ELR (cell line): ENCODE measurements around the gene TEC.
"Not testable (repeated sequence)": the region's sequence is repeated elsewhere in the genome, so short reads cannot be mapped to it uniquely, and the experiment has no call there.

ENCODE experiments used
- DNase-seq: peaks from one replicate; pipeline ENCODE4 v3.0.0-alpha.2; 2015; ENCODE audit warnings: low read depth

The TEC gene

DNA sequence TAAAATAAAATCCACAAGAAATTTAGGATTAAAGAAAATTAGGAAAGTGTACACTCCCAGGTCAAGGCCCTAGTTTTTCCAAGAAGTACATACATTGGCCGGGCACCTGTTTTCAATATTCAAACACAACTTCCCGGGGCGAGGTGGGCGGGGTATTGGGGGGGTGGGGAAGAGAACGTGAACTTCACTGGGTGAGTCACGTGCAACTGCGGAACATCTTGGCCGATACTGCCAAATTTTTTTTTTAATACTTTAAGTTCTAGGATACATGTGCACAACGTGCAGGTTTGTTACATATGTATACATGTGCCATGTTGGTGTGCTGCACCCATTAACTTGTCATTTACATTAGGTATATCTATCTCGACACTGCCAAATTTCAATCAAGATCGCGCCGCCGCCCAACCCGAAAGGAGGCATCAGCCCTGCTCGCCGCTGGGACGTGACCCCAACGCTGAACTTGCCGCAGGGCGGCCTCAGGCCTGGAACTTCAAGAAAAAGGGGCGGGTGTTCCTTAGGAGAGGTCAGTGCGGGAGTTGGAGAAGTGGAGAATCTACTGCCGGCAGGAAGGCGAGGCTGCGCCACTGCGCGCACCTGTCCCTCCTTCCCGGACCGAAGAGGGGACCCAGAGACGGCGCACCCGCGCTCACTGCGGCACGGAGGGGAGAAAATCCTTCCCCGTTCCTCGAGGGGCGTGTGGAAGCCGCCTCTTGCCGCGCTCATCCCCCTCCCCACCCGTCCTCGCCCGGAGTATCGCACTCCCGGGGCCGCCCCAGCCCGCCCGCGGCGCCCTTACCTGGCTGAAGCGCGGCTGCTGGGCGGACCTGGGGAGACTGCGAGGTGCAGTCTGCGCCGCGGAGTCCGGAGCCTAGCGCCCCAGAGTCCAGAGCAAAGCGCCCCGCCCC is at the start of gene TEC:
Gene TEC (minus strand): TSS at position 883 of the 905 bp plus-strand sequence. CDS start 41,224 bp downstream, outside the sequence.
- DNase-seq = peak; percentile 77

DNA sequence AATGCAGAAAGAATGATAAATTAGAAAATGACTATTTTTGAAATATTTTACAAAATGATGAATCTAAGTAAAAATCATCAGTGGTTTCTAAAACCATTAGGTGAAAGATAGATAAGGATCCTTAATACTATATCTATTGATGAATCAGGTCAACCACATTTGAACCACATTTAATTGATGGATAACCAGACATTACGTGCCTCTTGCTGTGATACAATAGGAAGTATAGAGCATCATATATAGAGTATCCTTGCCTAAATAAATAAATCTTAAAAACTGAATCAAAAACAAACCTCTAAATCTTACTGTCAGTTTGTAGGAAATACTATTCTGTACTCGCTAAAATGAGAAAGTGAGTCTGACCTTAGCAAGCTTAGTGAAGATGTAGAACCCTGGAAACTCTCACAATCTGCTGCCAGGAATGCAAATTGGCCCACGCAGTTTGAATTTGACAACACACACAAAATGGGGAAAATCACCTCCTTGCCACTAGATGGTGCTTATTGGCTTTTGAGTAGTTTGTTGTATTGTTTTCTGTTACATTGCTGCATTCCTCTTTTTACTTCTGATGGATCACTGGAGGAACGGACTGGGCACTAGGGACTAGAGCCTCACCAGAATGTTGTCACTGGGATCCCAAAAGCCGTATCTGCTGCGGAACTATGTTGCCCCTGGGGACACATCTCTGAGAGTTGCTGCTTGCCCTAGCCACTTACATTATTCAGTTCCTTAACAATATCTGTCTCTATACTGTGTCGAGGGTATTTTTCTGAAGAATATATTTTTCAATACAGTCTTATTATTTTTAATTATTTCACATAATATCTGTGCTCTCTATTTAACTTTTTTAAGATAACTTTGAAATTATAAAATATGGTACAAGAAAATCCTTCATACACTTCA is 46.3 kb upstream of the TEC start:
- DNase-seq = peak; percentile 79

DNA sequence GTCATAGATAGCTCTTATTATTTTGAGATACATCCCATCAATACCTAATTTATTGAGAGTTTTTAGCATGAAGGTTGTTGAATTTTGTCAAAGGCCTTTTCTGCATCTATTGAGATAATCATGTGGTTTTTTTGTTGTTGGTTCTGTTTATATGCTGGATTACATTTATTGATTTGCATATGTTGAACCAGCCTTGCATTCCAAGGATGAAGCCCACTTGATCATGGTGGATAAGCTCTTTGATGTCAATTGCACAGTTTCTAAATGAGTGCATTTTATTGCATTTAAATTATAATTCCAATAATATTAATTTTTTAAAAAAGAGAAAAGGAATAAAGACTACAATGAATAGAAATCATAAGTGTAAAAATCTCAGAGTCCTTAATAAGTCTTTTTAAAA is 45.1 kb upstream of the TEC start:
- DNase-seq = not testable (repeated sequence)

DNA sequence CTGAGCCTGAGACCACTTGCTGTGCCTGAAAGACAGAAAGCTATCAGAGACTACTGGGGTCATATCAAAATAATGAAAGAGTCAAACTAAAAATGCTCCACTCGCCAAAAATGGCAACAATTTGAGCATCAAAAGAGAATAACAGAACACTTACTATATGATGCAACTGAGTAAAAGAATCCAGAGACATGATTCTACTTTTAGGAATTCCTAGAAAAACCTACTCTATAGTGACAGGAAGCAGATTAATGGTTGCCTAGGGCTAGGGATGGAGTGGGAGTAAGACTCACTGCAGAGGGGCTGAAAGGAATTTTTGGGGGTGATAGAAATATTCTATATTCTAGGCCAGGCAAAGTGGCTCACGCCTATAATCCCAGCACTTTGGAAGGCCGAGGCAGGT is 42.3 kb upstream of the TEC start:
- peak; percentile 70 for DNase-seq

DNA sequence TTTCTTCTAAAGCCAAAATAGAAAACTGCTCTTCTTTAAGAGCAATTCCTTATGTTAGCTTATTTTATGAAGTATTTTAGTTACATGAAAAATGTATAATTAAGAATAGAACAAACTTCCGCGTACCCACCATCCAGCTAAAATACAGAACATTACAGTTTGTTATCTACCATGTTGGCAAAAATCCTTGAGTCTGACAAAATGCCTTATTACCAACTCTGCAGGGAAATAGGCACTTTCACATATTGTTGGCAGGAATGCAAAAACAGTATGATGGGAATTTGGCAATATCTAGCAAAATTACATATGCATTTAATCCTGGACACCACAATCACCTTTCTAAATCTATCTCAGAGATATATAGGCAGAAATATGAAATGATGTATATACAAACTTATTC is 39.3 kb upstream of the TEC start:
- no peak for DNase-seq

DNA sequence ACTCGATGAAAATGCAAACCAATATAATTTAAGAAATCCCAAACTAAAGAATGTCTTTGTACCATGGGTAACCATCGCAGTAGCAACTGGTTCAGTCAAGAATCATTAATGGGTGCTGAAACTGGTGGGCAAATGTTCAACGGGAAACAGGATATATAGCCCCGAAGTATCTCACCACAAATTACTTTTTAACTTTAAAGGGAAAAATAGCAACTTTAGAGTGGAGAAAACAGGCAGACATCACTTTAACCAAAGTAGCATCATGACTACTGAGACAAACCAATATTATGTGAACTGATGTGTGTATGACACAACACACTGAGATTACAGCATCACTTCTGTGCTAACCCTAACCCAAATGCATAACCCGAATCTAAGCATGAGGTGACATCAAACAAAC is 37.9 kb upstream of the TEC start:
- no peak for DNase-seq

DNA sequence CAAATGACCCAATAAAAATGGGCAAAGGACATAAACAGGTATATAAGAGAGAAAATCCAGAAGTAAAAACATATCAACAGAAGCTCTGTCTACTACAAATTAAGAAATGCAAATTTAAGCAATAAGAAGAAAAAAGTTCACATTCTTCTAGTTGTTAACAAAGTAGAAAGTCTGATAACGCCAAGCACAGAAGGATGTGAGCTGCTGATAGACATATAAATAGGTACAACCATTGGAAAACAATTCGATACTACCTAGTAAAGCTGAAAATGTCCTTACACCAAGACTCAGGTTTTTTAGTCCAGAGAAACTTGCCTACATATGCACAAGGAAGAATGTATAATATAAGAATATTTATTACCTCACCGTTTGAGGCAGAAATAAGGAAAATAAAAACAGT is 35.9 kb upstream of the TEC start:
- DNase-seq = no peak

DNA sequence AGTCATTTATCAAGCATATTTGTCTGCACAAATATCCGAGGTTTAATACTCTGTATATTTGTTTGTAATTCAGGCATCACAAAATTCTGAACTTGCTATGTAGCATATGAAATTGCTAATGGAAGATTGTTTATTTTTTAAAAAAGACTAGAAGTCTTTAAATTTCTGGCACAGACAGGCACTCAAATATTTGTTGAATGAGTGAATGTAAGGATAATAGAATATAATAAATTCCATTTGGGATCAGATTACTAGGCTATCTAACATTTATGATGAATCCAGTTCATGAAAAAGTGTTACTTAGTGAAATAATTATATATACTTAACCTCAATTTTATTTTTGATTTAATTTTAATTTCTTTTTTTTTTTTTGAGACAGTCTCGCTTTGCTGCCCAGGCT is 30.4 kb upstream of the TEC start:
- peak; percentile 45 for DNase-seq

DNA sequence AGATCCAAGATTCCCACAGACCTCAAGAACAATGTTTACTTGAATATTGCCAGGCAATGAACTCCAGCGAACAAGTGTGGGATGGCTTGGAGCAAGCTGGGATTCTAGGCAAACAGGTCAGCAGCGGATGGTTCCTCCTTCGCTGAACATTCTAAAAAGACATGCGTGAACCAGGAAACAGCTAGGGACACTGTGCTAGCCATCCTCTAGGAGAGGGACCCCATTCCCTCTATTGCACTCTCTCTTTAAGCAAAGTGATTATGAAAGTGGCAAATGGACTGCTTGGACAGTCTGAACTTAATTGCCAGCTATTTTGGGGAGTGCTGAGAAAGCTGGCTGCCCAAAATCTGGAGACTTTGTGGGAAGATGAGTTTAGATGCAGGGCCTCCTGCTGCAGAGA is 29.9 kb upstream of the TEC start:
- DNase-seq = no peak

DNA sequence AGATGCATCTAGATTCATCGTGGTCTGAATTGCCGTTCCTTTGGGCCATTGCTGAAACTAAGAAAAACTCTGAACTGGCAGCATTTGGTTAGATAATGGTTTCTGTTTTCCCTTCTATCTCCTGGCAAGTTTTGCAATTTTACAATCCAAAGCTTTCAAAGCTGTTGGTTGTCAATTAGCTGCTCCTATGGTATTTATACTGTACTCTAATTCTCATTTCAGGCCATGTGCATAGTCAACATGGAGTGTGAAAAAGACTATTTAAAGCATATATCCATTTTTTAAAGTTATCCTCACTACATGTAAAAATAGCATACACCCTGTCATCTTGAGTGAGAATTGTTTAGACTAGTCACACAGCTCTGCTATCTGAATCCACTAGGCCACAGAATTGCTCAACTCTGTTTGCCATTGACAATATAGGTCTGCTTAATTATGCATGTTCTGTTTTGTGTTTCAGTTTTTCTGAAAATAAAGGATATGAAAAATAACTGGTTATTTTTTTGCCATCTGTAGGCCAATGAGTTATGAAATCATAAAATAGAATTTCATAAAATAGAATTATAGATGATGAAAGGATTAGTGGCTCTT is 27.7 kb upstream of the TEC start:
- no peak for DNase-seq

DNA sequence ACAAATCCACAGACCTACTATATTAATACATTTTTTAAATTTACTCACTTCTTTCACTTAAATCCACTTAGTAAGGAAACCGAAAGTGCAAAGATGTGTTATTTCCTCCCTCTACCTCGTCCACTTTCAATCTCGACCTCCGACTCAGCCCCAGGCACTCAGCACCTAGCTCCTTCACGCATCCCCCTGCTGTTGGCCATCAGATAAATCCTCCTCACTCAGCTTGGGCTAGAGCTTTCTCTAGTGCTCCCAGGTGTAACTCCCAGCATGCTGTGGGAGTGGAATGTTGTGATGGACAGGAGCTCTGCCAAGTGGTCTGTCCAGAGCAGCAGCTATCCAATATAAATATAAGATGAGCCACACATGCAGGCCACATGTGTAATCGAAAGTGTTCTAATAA is 26.7 kb upstream of the TEC start:
- DNase-seq = no peak

DNA sequence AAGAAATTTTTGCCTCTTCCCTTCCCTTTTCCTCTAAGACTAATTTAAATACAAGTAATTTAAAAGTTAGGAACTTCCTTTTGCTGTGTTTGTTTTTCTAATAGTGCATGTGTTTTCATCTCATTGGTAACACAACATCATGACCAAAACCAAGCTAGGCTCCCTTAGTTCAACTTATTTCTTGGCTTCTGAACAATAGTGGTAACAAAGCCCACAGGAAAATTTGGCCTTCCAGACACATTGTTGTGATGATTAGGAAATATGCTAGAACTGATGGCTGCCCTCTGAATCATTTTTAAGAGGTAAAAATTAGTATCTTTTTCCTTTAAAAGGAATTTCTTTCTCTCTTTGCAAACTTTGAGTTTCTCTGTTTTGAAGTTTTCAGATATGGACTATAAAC is 25.5 kb upstream of the TEC start:
- no peak for DNase-seq

DNA sequence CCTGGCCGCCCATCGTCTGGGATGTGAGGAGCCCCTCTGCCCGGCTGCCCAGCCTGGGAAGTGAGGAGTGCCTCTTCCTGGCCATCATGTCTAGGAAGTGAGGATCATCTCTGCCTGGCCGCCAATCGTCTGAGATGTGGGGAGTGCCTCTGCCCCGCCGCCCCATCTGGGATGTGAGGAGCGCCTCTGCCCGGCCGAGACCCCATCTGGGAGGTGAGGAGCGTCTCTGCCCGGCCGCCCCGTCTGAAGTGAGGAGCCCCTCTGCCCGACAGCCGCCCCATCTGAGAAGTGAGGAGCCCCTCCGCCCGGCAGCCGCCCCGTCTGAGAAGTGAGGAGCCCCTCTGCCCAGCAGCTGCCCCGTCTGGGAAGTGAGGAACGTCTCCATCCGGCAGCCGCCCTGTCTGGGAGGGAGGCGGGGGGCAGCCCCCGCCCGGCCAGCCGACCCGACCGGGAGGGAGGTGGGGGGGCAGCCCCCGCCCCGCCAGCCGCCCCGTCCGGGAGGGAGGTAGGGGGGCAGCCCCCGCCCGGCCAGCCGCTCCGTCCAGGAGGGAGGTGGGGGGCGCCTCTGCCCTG is 22.7 kb upstream of the TEC start:
- not testable (repeated sequence) for DNase-seq

DNA sequence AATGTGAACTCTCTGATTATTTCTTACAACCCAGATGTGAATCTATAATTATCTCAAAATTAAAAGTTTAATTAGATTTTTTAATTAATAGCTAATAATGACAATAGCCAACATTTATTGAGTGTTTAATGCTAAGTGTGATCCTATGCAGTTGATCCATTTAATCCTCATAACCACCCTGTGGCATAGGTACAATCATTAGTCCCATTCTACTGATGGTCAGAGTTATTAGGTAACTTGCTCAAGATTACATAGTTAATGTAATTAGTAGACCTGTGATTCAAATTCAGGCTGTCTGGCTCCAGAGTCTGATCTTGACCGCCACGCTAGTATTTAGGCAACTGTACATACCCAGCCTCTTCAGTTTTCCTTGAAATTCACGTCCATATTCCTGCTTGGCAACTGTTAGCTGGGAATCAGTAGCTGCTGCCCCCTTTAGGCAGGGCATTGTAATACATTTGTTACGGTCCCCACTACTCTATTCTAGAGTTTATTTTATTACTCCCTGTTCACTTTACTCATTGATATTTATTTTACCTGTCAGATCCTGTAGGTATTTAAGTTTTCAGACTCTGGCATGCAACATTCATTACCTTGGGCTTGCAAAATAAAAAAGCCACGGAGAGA is 20.6 kb upstream of the TEC start:
- DNase-seq = peak; percentile 50

DNA sequence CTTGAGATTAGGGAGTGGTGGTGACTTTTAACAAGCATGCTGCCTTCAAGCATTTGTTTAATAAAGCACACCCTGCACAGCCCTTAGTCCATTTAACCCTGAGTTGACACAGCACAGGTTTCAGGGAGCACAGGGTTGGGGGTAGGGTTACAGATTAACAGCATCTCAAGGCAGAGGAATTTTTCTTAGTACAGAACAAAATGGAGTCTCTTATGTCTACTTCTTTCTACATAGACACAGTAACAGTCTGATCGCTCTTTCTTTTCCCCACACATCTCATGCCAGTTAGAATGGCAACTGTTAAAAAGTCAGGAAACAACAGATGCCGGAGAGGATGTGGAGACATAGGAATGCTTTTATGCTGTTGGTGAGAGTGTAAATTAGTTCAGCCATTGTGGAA is 16.4 kb upstream of the TEC start:
- DNase-seq = not testable (repeated sequence)

DNA sequence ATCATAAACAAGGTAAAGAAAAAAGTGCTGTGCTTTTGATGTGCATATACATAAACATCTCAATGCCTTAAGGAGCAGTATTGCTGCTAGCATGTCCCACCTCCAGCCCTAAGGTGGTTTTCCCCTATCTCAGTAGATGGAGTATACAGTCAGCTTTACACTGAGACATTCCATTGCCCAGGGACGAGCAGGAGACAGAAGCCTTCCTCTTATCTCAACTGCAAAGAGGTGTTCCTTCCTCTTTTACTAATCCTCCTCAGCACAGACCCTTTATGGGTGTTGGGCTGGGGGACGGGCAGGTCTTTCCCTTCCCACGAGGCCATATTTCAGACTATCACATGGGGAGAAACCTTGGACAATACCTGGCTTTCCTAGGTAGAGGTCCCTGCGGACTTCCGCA is 16.0 kb upstream of the TEC start:
- DNase-seq = not testable (repeated sequence)

DNA sequence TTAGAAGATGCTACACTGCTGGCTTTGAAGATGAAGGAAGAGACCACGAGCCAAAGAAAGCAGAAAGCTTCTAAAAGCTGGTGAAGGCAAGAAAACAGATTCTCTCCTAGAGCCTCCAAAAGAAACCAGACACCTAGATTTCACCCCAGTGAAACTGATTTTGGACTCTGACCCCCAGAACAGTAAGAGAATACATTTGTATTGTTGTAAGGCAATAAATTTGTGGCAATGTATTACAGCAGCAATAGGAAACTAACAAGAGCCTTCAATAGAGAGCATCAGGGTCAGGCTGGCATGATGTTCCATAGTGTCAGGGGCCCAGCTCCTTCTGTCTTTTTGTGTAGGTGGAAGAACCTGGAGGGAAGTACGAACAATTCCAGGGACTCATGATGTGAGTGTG is 6.0 kb upstream of the TEC start:
- no peak for DNase-seq

DNA sequence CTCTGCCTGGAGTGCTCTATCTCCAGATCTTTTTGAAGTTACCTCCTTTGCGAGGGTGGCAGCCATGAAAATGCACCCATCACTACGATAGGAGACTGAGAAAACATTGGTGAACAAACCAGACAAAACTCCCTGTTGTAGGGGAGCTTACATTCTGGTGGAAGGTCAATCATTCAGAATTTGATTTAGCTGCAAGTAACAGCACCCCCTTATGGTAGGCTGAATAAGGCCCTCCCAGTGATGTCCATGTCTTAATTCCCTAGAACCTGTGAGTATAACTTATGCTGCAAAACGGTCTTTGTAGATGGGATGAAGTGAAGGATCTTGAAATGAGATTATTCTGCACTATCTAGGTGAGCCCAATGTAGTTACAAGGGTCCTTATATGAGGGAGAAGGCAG is 5.6 kb upstream of the TEC start:
- DNase-seq = peak; percentile 60

DNA sequence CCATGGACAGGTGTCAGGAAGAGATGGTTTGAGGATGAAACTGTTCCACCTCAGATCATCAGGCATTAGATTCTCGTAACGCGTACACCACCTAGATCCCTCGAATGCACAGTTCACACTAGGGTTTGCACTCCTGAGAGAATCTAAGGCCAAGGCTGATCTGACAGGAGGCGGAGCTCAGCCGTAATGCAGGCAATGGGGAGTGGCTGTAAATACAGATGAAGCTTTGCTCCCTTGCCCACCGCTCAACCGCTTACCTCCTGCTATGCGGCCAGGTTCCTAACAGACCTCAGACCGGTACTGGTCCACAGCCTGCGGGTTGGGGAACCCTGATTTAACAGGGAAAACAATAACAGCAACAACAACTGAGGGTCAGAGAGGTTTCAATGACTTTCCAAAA is 2.0 kb upstream of the TEC start:
- no peak for DNase-seq

DNA sequence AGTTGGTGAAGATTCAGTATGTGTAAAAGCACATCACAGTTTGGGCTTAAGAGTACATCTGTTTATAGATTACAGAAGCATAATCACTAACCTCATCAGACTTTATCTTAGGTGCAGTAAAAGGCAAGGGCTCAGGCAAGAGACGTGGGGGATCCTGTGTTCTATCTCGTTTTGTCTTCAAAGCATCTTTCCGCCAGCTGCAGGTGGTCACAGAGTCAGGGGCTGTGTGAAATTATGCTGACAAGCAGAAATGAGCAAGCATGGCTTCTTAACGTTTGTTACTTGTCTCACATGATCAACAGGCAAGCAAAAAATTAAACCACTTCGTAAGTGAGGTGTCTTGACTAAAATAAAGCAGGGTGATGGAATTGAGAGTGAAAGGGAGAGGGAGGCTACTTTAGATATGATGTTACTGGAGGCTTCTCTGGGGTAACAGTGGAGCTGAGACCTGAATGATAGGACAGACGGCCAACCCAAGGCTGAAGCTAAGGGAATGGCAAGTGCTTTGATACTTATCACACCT is 1.4 kb upstream of the TEC start:
- no peak for DNase-seq

DNA sequence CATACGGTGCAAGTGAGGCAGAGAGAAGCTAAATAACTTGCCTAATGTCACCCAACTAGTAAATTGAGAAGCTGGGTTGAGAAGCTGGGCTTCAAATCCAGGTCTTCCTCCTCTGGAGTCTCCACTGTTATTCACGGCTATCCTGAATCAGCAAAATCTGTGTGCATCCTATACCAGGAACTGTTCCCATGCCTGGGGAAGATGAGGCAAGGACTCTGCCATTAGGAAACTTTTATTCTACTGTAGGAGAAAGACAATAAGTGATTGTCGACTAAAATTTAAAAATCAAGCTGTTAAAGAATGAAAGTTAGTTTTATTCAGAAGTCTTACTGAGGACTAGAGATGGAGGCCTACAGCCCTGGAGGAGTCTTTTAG is 872 bp upstream of the TEC start:
- no peak for DNase-seq
